ENCODE data around the gene AGBL4.

Gene AGBL4

DNA sequence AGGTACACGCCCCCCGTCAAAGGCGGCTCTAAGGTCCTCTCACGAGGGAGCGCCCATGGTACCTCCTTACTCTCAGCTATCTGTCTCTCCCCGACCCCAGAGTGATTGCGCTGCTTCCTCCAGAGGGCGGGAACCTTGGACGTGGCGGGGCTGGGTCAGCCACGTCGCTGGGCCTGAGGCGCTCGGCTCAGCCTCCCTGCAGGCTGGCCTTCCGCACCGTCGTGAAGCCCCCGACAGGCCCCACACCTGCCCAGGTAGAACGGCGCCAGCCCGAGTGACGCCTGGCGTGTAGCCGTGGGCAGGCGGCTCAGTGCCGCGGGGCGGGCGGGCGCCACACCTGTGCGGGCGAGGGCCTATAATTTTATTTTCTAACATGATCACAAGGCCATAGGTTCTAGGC lies 1124.9 kb downstream of the AGBL4 start (continued):
- TF ChIP-seq, protein P1, sequence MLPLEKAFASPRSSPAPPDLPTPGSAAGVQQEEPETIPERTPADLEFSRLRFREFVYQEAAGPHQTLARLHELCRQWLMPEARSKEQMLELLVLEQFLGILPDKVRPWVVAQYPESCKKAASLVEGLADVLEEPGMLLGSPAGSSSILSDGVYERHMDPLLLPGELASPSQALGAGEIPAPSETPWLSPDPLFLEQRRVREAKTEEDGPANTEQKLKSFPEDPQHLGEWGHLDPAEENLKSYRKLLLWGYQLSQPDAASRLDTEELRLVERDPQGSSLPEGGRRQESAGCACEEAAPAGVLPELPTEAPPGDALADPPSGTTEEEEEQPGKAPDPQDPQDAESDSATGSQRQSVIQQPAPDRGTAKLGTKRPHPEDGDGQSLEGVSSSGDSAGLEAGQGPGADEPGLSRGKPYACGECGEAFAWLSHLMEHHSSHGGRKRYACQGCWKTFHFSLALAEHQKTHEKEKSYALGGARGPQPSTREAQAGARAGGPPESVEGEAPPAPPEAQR (tag by site-specific recombination; IDR thresholded peaks at IDR 0.05): no peak

DNA sequence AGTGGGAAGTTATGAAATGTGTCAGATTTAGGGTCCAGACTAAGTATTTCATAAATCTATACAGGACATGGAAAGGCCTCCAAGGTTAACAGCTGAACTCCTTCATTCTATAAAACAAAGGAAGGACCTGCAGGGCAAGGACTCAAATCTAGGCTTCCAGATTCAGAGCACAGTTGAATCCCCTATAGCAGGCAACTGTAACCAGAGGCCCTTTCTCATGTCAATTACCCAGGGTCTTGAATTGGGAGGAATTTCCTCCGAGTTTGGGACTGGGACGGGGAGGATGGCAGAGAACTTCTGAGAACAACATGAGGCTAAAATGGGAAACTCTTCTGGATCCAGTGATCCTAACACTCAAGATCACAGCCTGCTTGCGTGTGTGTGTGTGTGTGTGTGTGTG lies 1134.1 kb downstream of the AGBL4 start:
- ChIA-PET CTCF (interaction anchor here (0.7 kb wide), 1 partner anchor 11 kb away, joined by 5 read pairs; no protein-coding TSS in a partner anchor), POLR2A (no interaction called here)

DNA sequence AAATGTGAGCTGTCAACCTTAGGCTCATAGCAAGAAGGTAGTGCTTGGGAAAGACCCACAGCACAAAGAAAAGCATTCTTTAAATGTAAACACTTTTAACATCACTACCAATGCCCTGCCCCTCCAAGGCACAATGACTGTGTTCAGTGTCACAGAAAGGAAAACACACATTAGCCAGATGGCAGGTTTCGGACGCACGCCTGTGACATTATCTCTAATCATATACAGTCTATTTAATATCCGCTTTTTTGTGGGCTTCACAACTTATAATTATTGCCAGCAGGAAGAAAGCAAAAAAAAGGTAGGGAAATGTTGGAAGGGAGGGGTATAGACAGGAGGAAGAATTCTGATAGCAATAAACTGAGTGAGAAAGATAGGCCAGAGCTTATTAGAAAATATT lies 1134.7 kb downstream of the AGBL4 start:
- no peak overlapping the region for H3K27ac ChIP-seq (ENCODE audit: extremely low read depth, low read depth, low read length)
- H3K4me3 ChIP-seq (ENCODE audit: low read depth, low read length): no peak overlapping the region
- ChIA-PET POLR2A (no interaction called here), CTCF (interaction anchor here (0.7 kb wide), 1 partner anchor 11 kb away, joined by 5 read pairs; no protein-coding TSS in a partner anchor)
- H3K36me3 ChIP-seq (ENCODE audit: control insufficient read depth in 2 of 2, insufficient read depth in 1 of 2, low read length in 2 of 2): no peaks in the 10 kb centered on the region
- H3K9me3 ChIP-seq (ENCODE audit: control insufficient read depth, insufficient read depth, low read depth, low read length): no peaks in the 10 kb centered on the region
- no peaks in the 10 kb centered on the region for H3K4me1 ChIP-seq (ENCODE audit: control insufficient read depth, insufficient read depth, low read length)
- TF ChIP-seq, protein P2, sequence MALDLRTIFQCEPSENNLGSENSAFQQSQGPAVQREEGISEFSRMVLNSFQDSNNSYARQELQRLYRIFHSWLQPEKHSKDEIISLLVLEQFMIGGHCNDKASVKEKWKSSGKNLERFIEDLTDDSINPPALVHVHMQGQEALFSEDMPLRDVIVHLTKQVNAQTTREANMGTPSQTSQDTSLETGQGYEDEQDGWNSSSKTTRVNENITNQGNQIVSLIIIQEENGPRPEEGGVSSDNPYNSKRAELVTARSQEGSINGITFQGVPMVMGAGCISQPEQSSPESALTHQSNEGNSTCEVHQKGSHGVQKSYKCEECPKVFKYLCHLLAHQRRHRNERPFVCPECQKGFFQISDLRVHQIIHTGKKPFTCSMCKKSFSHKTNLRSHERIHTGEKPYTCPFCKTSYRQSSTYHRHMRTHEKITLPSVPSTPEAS (tag by site-specific recombination; IDR thresholded peaks at IDR 0.05): no peak
- TF ChIP-seq ZNF140 (tag by site-specific recombination; IDR thresholded peaks at IDR 0.05) (no peak), ZFP41 (tag by site-specific recombination; IDR thresholded peaks at IDR 0.05; ENCODE audit: borderline replicate concordance) (no peak), ZNF223 (tag by site-specific recombination; IDR thresholded peaks at IDR 0.05) (no peak), MZF1 (tag by site-specific recombination; IDR thresholded peaks at IDR 0.05; ENCODE audit: borderline replicate concordance) (no peak), ZXDB (tag by site-specific recombination; IDR thresholded peaks at IDR 0.05) (no peak), ZNF670 (tag by site-specific recombination; IDR thresholded peaks at IDR 0.05; ENCODE audit: low read depth) (no peak), ZNF366 (tag by site-specific recombination; conservative IDR thresholded peaks at IDR 0.05) (no peak), ZNF626 (tag by site-specific recombination; IDR thresholded peaks at IDR 0.05) (no peak), SCRT1 (tag by site-specific recombination; IDR thresholded peaks at IDR 0.05; ENCODE audit: borderline replicate concordance) (no peak), ZNF416 (tag by site-specific recombination; IDR thresholded peaks at IDR 0.05) (no peak), ZNF837 (tag by site-specific recombination; IDR thresholded peaks at IDR 0.05) (no peak), ZNF791 (tag by site-specific recombination; IDR thresholded peaks at IDR 0.05) (no peak)
- TF ChIP-seq, protein P3, sequence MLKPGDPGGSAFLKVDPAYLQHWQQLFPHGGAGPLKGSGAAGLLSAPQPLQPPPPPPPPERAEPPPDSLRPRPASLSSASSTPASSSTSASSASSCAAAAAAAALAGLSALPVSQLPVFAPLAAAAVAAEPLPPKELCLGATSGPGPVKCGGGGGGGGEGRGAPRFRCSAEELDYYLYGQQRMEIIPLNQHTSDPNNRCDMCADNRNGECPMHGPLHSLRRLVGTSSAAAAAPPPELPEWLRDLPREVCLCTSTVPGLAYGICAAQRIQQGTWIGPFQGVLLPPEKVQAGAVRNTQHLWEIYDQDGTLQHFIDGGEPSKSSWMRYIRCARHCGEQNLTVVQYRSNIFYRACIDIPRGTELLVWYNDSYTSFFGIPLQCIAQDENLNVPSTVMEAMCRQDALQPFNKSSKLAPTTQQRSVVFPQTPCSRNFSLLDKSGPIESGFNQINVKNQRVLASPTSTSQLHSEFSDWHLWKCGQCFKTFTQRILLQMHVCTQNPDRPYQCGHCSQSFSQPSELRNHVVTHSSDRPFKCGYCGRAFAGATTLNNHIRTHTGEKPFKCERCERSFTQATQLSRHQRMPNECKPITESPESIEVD (tag by site-specific recombination; IDR thresholded peaks at IDR 0.05): no peak
- TF ChIP-seq, protein P4, sequence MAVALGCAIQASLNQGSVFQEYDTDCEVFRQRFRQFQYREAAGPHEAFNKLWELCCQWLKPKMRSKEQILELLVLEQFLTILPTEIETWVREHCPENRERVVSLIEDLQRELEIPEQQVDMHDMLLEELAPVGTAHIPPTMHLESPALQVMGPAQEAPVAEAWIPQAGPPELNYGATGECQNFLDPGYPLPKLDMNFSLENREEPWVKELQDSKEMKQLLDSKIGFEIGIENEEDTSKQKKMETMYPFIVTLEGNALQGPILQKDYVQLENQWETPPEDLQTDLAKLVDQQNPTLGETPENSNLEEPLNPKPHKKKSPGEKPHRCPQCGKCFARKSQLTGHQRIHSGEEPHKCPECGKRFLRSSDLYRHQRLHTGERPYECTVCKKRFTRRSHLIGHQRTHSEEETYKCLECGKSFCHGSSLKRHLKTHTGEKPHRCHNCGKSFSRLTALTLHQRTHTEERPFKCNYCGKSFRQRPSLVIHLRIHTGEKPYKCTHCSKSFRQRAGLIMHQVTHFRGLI (tag by site-specific recombination; IDR thresholded peaks at IDR 0.05): no peak
- TF ChIP-seq, protein P5, sequence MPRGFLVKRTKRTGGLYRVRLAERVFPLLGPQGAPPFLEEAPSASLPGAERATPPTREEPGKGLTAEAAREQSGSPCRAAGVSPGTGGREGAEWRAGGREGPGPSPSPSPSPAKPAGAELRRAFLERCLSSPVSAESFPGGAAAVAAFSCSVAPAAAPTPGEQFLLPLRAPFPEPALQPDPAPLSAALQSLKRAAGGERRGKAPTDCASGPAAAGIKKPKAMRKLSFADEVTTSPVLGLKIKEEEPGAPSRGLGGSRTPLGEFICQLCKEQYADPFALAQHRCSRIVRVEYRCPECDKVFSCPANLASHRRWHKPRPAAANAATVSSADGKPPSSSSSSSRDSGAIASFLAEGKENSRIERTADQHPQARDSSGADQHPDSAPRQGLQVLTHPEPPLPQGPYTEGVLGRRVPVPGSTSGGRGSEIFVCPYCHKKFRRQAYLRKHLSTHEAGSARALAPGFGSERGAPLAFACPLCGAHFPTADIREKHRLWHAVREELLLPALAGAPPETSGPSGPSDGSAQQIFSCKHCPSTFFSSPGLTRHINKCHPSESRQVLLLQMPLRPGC (tag by site-specific recombination; IDR thresholded peaks at IDR 0.05): no peak
- TF ChIP-seq, protein P6, sequence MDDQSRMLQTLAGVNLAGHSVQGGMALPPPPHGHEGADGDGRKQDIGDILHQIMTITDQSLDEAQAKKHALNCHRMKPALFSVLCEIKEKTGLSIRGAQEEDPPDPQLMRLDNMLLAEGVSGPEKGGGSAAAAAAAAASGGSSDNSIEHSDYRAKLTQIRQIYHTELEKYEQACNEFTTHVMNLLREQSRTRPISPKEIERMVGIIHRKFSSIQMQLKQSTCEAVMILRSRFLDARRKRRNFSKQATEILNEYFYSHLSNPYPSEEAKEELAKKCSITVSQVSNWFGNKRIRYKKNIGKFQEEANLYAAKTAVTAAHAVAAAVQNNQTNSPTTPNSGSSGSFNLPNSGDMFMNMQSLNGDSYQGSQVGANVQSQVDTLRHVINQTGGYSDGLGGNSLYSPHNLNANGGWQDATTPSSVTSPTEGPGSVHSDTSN (CRISPR knock-in tag; IDR thresholded peaks at IDR 0.05): no peak
- TF ChIP-seq, protein P7, sequence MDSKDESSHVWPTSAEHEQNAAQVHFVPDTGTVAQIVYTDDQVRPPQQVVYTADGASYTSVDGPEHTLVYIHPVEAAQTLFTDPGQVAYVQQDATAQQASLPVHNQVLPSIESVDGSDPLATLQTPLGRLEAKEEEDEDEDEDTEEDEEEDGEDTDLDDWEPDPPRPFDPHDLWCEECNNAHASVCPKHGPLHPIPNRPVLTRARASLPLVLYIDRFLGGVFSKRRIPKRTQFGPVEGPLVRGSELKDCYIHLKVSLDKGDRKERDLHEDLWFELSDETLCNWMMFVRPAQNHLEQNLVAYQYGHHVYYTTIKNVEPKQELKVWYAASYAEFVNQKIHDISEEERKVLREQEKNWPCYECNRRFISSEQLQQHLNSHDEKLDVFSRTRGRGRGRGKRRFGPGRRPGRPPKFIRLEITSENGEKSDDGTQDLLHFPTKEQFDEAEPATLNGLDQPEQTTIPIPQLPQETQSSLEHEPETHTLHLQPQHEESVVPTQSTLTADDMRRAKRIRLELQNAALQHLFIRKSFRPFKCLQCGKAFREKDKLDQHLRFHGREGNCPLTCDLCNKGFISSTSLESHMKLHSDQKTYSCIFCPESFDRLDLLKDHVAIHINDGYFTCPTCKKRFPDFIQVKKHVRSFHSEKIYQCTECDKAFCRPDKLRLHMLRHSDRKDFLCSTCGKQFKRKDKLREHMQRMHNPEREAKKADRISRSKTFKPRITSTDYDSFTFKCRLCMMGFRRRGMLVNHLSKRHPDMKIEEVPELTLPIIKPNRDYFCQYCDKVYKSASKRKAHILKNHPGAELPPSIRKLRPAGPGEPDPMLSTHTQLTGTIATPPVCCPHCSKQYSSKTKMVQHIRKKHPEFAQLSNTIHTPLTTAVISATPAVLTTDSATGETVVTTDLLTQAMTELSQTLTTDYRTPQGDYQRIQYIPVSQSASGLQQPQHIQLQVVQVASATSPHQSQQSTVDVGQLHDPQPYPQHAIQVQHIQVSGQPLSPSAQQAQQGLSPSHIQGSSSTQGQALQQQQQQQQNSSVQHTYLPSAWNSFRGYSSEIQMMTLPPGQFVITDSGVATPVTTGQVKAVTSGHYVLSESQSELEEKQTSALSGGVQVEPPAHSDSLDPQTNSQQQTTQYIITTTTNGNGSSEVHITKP (tag by site-specific recombination; IDR thresholded peaks at IDR 0.05): no peak

More for the DNA sequence above, 1134.1 kb downstream of the AGBL4 start:
- Histone ChIP-seq H3K9me3 (ENCODE audit: control insufficient read depth, insufficient read depth, low read depth, low read length) (no peaks in the 10 kb centered on the region), H3K27ac (ENCODE audit: extremely low read depth, low read depth, low read length) (no peak overlapping the region), H3K4me3 (ENCODE audit: low read depth, low read length) (no peak overlapping the region), H3K36me3 (ENCODE audit: control insufficient read depth in 2 of 2, insufficient read depth in 1 of 2, low read length in 2 of 2) (no peaks in the 10 kb centered on the region), H3K4me1 (ENCODE audit: control insufficient read depth, insufficient read depth, low read length) (no peaks in the 10 kb centered on the region)
- TF ChIP-seq GLIS2 (tag by site-specific recombination; IDR thresholded peaks at IDR 0.05): no peak
- no peak for TF ChIP-seq ZFHX2 (tag by site-specific recombination; conservative IDR thresholded peaks at IDR 0.05)

Measured in HEK293 (cell line).